ENCODE measurements around the gene MEIS2. TPM values are rescaled to one million over a fixed set of nuclear protein-coding genes. Genes with fewer than 3 reads are reported as not detected.

The MEIS2 gene
- polyA plus RNA-seq, 2 of the 4 experiments (the other 2 are of a cell fraction), result 7.3 to 11.1 TPM

- DNase-seq (ENCODE audit: low read depth in 1 of 2, low spot score in 1 of 2), result no peak
Observed at GRCh38 chr15:36970522-36970921, 129.8 kb downstream of the MEIS2 start.

GRCh38 chr15:36967929-36968328 is 132.4 kb downstream of the MEIS2 start:
- POLR2A ChIA-PET, result no interaction called here
- no peak for TF ChIP-seq MAX (IDR thresholded peaks at IDR 0.05)
- no peak for TF ChIP-seq JUNB (IDR thresholded peaks at IDR 0.05)
- no peak for TF ChIP-seq CHD4 (IDR thresholded peaks at IDR 0.05; ENCODE audit: borderline replicate concordance)
- no peak for TF ChIP-seq EHF (CRISPR knock-in tag; IDR thresholded peaks at IDR 0.05)
- no peak for TF ChIP-seq SMC3 (IDR thresholded peaks at IDR 0.05)
- TF ChIP-seq MAZ (IDR thresholded peaks at IDR 0.05; ENCODE audit: borderline replicate concordance, low read depth, low read length), result no peak
- TF ChIP-seq CBX2 (IDR thresholded peaks at IDR 0.05; ENCODE audit: borderline replicate concordance, low read depth), result no peak
- TF ChIP-seq GATA3 (IDR thresholded peaks at IDR 0.05; ENCODE audit: borderline replicate concordance), result no peak
- no peak for TF ChIP-seq REST (IDR thresholded peaks at IDR 0.05)
- Histone ChIP-seq H3K4me1 (no peaks in the 10 kb centered on the region), H3K9me3 (no peaks in the 10 kb centered on the region), H3K27ac (no peak overlapping the region), H3K4me3 (no peak overlapping the region), H3K4me2 (no peak overlapping the region)
- DNase-seq (ENCODE audit: low read depth in 1 of 2, low spot score in 1 of 2), result no peak
- CTCF ChIA-PET, result interaction anchor here (0.6 kb wide), 1 partner anchor 445 kb away, joined by 3 read pairs; no protein-coding TSS in a partner anchor
- no peak for ATAC-seq
- 94% methylated on average over 4 of the region's 4 CpGs for WGBS (ENCODE audit: missing lambda C conversion rate)
- no peak for FAIRE-seq

More at GRCh38 chr15:36970522-36970921, 129.8 kb downstream of the MEIS2 start:
- H3K27ac ChIP-seq, result no peak overlapping the region
- H3K4me1 ChIP-seq, result no peaks in the 10 kb centered on the region
- H3K4me3 ChIP-seq, result no peak overlapping the region
- WGBS (ENCODE audit: missing lambda C conversion rate), result 95% methylated on average over 5 of the region's 5 CpGs
- H3K9me3 ChIP-seq, result no peaks in the 10 kb centered on the region
- ChIA-PET CTCF (no interaction called here), POLR2A (no interaction called here)
- TF ChIP-seq TP53 (CRISPR knock-in tag; IDR thresholded peaks at IDR 0.05) (no peak), RARB (CRISPR knock-in tag; IDR thresholded peaks at IDR 0.05) (no peak), EP300 (IDR thresholded peaks at IDR 0.05) (no peak), KDM1A (IDR thresholded peaks at IDR 0.05; ENCODE audit: low read depth) (no peak), HOXB13 (CRISPR knock-in tag; IDR thresholded peaks at IDR 0.05; ENCODE audit: low read depth) (no peak), CHD4 (IDR thresholded peaks at IDR 0.05; ENCODE audit: borderline replicate concordance) (no peak), ESRRA (IDR thresholded peaks at IDR 0.05; ENCODE audit: borderline replicate concordance, low read length) (no peak), NFE2L2 (conservative IDR thresholded peaks at IDR 0.05; ENCODE audit: low read length) (no peak), ZNF302 (CRISPR knock-in tag; IDR thresholded peaks at IDR 0.05) (no peak), EHF (CRISPR knock-in tag; IDR thresholded peaks at IDR 0.05) (no peak), POLR2AphosphoS2 (conservative IDR thresholded peaks at IDR 0.05; ENCODE audit: low read length) (no peak), USF2 (IDR thresholded peaks at IDR 0.05) (no peak), JUNB (IDR thresholded peaks at IDR 0.05) (no peak), RNF2 (IDR thresholded peaks at IDR 0.05; ENCODE audit: borderline replicate concordance, low read depth) (no peak), FOXS1 (CRISPR knock-in tag; IDR thresholded peaks at IDR 0.05) (no peak)
- no peak overlapping the region for H3K4me2 ChIP-seq
- FAIRE-seq, result no peak
- ATAC-seq, result no peak

GRCh38 chr15:36966708-36967107 is 133.6 kb downstream of the MEIS2 start:
- no peaks in the 10 kb centered on the region for H3K4me1 ChIP-seq
- no peak overlapping the region for H3K4me3 ChIP-seq
- H3K27ac ChIP-seq, result no peak overlapping the region
- no peak overlapping the region for H3K4me2 ChIP-seq
- DNase-seq (ENCODE audit: low read depth in 1 of 2, low spot score in 1 of 2), result no peak
- ChIA-PET POLR2A (no interaction called here), CTCF (no interaction called here)
- FAIRE-seq, result no peak
- no peak for ATAC-seq
- no peaks in the 10 kb centered on the region for H3K9me3 ChIP-seq
- TF ChIP-seq MYC (IDR thresholded peaks at IDR 0.05; ENCODE audit: borderline replicate concordance, low read length) (no peak), KDM5A (IDR thresholded peaks at IDR 0.05) (no peak), FOSL2 (IDR thresholded peaks at IDR 0.05) (no peak), FOSL2 (CRISPR knock-in tag; IDR thresholded peaks at IDR 0.05) (no peak), HOXA7 (CRISPR knock-in tag; IDR thresholded peaks at IDR 0.05) (no peak), ATOH8 (CRISPR knock-in tag; IDR thresholded peaks at IDR 0.05; ENCODE audit: low read depth) (no peak), EHF (CRISPR knock-in tag; IDR thresholded peaks at IDR 0.05) (no peak), ZFP36 (IDR thresholded peaks at IDR 0.05; ENCODE audit: borderline replicate concordance, partially characterized antibody) (no peak), HOXB5 (CRISPR knock-in tag; IDR thresholded peaks at IDR 0.05) (no peak), RAD21 (conservative IDR thresholded peaks at IDR 0.05 in 1 of 2, IDR thresholded peaks at IDR 0.05 in 1 of 2) (no peak), ZSCAN20 (CRISPR knock-in tag; IDR thresholded peaks at IDR 0.05) (no peak), ESRRA (IDR thresholded peaks at IDR 0.05; ENCODE audit: borderline replicate concordance, low read length) (no peak), MAZ (IDR thresholded peaks at IDR 0.05; ENCODE audit: borderline replicate concordance, low read depth, low read length) (no peak), MAFK (IDR thresholded peaks at IDR 0.05; ENCODE audit: partially characterized antibody) (no peak), SMC3 (IDR thresholded peaks at IDR 0.05) (no peak)
